Astrocyte of the spinal cord (primary cell): ENCODE data around the gene TRPM3.

Experiments used
- DNase-seq: peaks from one replicate; pipeline ENCODE4 v3.0.0; 2011; ENCODE audit warnings: low read depth, low spot score
- H3K4me3 ChIP-seq: 2 replicates; pipeline ENCODE4 v1.5.1; 2011; ENCODE audit warnings: low read depth, mild to moderate bottlenecking, low read length, moderate library complexity
- CTCF ChIP-seq: IDR thresholded peaks from 2 replicates; pipeline ENCODE4 v1.5.1; 2012; ENCODE audit warnings: low read depth, mild to moderate bottlenecking, low read length, inconsistent platforms
- in situ Hi-C: cut with HindIII; loops from 2 replicates; pipeline ENCODE4 v1.10.0; 2017; ENCODE audit warnings: low sequenced_read_pairs

TRPM3 gene

GRCh38 chr9:70484232-70485130, 636.9 kb downstream of the TRPM3 start:
- peak; percentile 84 for TF ChIP-seq CTCF
- in situ Hi-C loops: loop anchor here (25.0 kb wide), 1 partner anchor 147 kb away; no protein-coding TSS in a partner anchor
- no peak overlapping the region for H3K4me3 ChIP-seq
- peak; percentile 85 for DNase-seq

- no peak for TF ChIP-seq CTCF
- no peak for DNase-seq
- in situ Hi-C loops: loop anchor here (25.0 kb wide), 1 partner anchor 144 kb away; no protein-coding TSS in a partner anchor
- H3K4me3 ChIP-seq: no peak overlapping the region
Observed at GRCh38 chr9:70481471-70481870, 640.0 kb downstream of the TRPM3 start.

GRCh38 chr9:70480405-70480980, 640.9 kb downstream of the TRPM3 start:
- peak; percentile 96 for DNase-seq
- in situ Hi-C loops: loop anchor here (25.0 kb wide), 1 partner anchor 143 kb away; no protein-coding TSS in a partner anchor
- H3K4me3 ChIP-seq: no peak overlapping the region
- TF ChIP-seq CTCF: no peak

GRCh38 chr9:70479880-70480291, 641.5 kb downstream of the TRPM3 start:
- no peak for TF ChIP-seq CTCF
- DNase-seq: peak; percentile 90
- in situ Hi-C loops: loop anchor here (25.0 kb wide), 1 partner anchor 143 kb away; no protein-coding TSS in a partner anchor
- H3K4me3 ChIP-seq: no peak overlapping the region
